ENCODE results near the gene TXNRD1.

Gene TXNRD1

GRCh38 chr12:104294927-104295668 lies 79.5 kb downstream of the TXNRD1 start:
- Histone ChIP-seq H3K27me3 (ENCODE audit: low read depth, low read length) (no peaks in the 10 kb centered on the region), H3K9me3 (ENCODE audit: insufficient read depth, low read length) (no peaks in the 10 kb centered on the region), H2AFZ (ENCODE audit: low read depth, low read length) (no peak overlapping the region), H3K4me3 (ENCODE audit: low read length) (no peak overlapping the region), H3K79me2 (ENCODE audit: low read length) (peaks cover 98% of the 10 kb centered on the region), H3K36me3 (replicated peaks; ENCODE audit: low read depth, low read length) (peaks cover 55% of the 10 kb centered on the region), H3K4me2 (ENCODE audit: low read length) (no peak overlapping the region), H3K27ac (ENCODE audit: low read length) (no peak overlapping the region), H3K4me1 (ENCODE audit: low read length) (no peaks in the 10 kb centered on the region), H3K9ac (ENCODE audit: low read length) (no peak overlapping the region), H4K20me1 (ENCODE audit: insufficient read depth, low read length) (peaks cover 37% of the 10 kb centered on the region)
- TF ChIP-seq CTCF (IDR thresholded peaks at IDR 0.05; ENCODE audit: low read depth, low read length) = no peak
- no peak for TF ChIP-seq EZH2phosphoT487 (IDR thresholded peaks at IDR 0.05; ENCODE audit: low read depth)

GRCh38 chr12:104295954-104296353 lies 80.4 kb downstream of the TXNRD1 start:
- H3K4me1 ChIP-seq (ENCODE audit: low read length) = no peaks in the 10 kb centered on the region
- no peak overlapping the region for H3K4me3 ChIP-seq (ENCODE audit: low read length)
- H3K4me2 ChIP-seq (ENCODE audit: low read length) = no peak overlapping the region
- peaks cover 98% of the 10 kb centered on the region for H3K79me2 ChIP-seq (ENCODE audit: low read length)
- peaks cover 56% of the 10 kb centered on the region for H3K36me3 ChIP-seq (replicated peaks; ENCODE audit: low read depth, low read length)
- H3K9me3 ChIP-seq (ENCODE audit: insufficient read depth, low read length) = no peaks in the 10 kb centered on the region
- TF ChIP-seq EZH2phosphoT487 (IDR thresholded peaks at IDR 0.05; ENCODE audit: low read depth) = no peak
- no peak for TF ChIP-seq CTCF (IDR thresholded peaks at IDR 0.05; ENCODE audit: low read depth, low read length)
- H3K27me3 ChIP-seq (ENCODE audit: low read depth, low read length) = no peaks in the 10 kb centered on the region
- no peak overlapping the region for H3K27ac ChIP-seq (ENCODE audit: low read length)
- H2AFZ ChIP-seq (ENCODE audit: low read depth, low read length) = no peak overlapping the region
- no peak overlapping the region for H3K9ac ChIP-seq (ENCODE audit: low read length)
- H4K20me1 ChIP-seq (ENCODE audit: insufficient read depth, low read length) = peaks cover 44% of the 10 kb centered on the region

GRCh38 chr12:104296718-104297117 lies 81.1 kb downstream of the TXNRD1 start:
- Histone ChIP-seq H3K4me2 (ENCODE audit: low read length) (no peak overlapping the region), H3K9me3 (ENCODE audit: insufficient read depth, low read length) (no peaks in the 10 kb centered on the region), H3K36me3 (replicated peaks; ENCODE audit: low read depth, low read length) (peaks cover 54% of the 10 kb centered on the region), H3K27me3 (ENCODE audit: low read depth, low read length) (no peaks in the 10 kb centered on the region), H3K9ac (ENCODE audit: low read length) (no peak overlapping the region), H3K4me3 (ENCODE audit: low read length) (no peak overlapping the region), H3K4me1 (ENCODE audit: low read length) (no peaks in the 10 kb centered on the region), H2AFZ (ENCODE audit: low read depth, low read length) (no peak overlapping the region), H3K27ac (ENCODE audit: low read length) (no peak overlapping the region), H4K20me1 (ENCODE audit: insufficient read depth, low read length) (peaks cover 50% of the 10 kb centered on the region), H3K79me2 (ENCODE audit: low read length) (peaks cover 99% of the 10 kb centered on the region)
- TF ChIP-seq EZH2phosphoT487 (IDR thresholded peaks at IDR 0.05; ENCODE audit: low read depth) (no peak), CTCF (IDR thresholded peaks at IDR 0.05; ENCODE audit: low read depth, low read length) (no peak)

GRCh38 chr12:104297477-104298113 lies 82.0 kb downstream of the TXNRD1 start:
- Histone ChIP-seq H3K9me3 (ENCODE audit: insufficient read depth, low read length) (no peaks in the 10 kb centered on the region), H4K20me1 (ENCODE audit: insufficient read depth, low read length) (peaks cover 52% of the 10 kb centered on the region), H3K9ac (ENCODE audit: low read length) (no peak overlapping the region), H3K27ac (ENCODE audit: low read length) (no peak overlapping the region), H2AFZ (ENCODE audit: low read depth, low read length) (no peak overlapping the region), H3K36me3 (replicated peaks; ENCODE audit: low read depth, low read length) (peaks cover 53% of the 10 kb centered on the region), H3K79me2 (ENCODE audit: low read length) (peaks cover 99% of the 10 kb centered on the region), H3K4me2 (ENCODE audit: low read length) (no peak overlapping the region), H3K4me3 (ENCODE audit: low read length) (no peak overlapping the region), H3K27me3 (ENCODE audit: low read depth, low read length) (no peaks in the 10 kb centered on the region), H3K4me1 (ENCODE audit: low read length) (no peaks in the 10 kb centered on the region)
- no peak for TF ChIP-seq EZH2phosphoT487 (IDR thresholded peaks at IDR 0.05; ENCODE audit: low read depth)

Data from OCI-LY3 (cell line).